ENCODE measurements around the gene IFFO2.

Gene IFFO2

GRCh38 chr1:18928985-18929384 is 27.5 kb downstream of the IFFO2 start:
- no peak for TF ChIP-seq CTCF (IDR thresholded peaks at IDR 0.05)
- no peak for TF ChIP-seq ZFX (IDR thresholded peaks at IDR 0.05; ENCODE audit: borderline replicate concordance)

GRCh38 chr1:18928406-18928805 is 28.1 kb downstream of the IFFO2 start:
- no peak overlapping the region for H3K27ac ChIP-seq
- TF ChIP-seq ZFX (IDR thresholded peaks at IDR 0.05; ENCODE audit: borderline replicate concordance): no peak
- no peak for TF ChIP-seq CTCF (IDR thresholded peaks at IDR 0.05)

More at GRCh38 chr1:18928985-18929384, 27.5 kb downstream of the IFFO2 start:
- H3K27ac ChIP-seq: no peak overlapping the region

GRCh38 chr1:18927654-18928272 is 28.7 kb downstream of the IFFO2 start:
- TF ChIP-seq ZFX (IDR thresholded peaks at IDR 0.05; ENCODE audit: borderline replicate concordance) (no peak), CTCF (IDR thresholded peaks at IDR 0.05) (no peak)
- no peak overlapping the region for H3K27ac ChIP-seq

GRCh38 chr1:18927082-18927653 is 29.3 kb downstream of the IFFO2 start:
- no peak for TF ChIP-seq CTCF (IDR thresholded peaks at IDR 0.05)
- TF ChIP-seq ZFX (IDR thresholded peaks at IDR 0.05; ENCODE audit: borderline replicate concordance): no peak
- no peak overlapping the region for H3K27ac ChIP-seq

- no peak overlapping the region for H3K27ac ChIP-seq
- TF ChIP-seq CTCF (IDR thresholded peaks at IDR 0.05) (no peak), ZFX (IDR thresholded peaks at IDR 0.05; ENCODE audit: borderline replicate concordance) (no peak)
Observed at GRCh38 chr1:18926315-18927081, 30.0 kb downstream of the IFFO2 start.

GRCh38 chr1:18925279-18925678 is 31.2 kb downstream of the IFFO2 start:
- no peak overlapping the region for H3K27ac ChIP-seq
- TF ChIP-seq CTCF (IDR thresholded peaks at IDR 0.05) (no peak), ZFX (IDR thresholded peaks at IDR 0.05; ENCODE audit: borderline replicate concordance) (no peak)

GRCh38 chr1:18924221-18924691 is 32.2 kb downstream of the IFFO2 start:
- H3K27ac ChIP-seq: no peak overlapping the region
- TF ChIP-seq ZFX (IDR thresholded peaks at IDR 0.05; ENCODE audit: borderline replicate concordance): no peak
- TF ChIP-seq CTCF (IDR thresholded peaks at IDR 0.05): no peak

Measured in 22Rv1 (cell line).